Astrocyte of the cerebellum (primary cell): Measurements from ENCODE around the gene TMEM63B.

Source experiments
- DNase-seq: peaks from one replicate; pipeline ENCODE4 v3.0.0-alpha.2; 2011; ENCODE audit warnings: low read depth
- H3K4me3 ChIP-seq: 2 replicates; pipeline ENCODE4 v1.5.1; 2011; ENCODE audit warnings: mild to moderate bottlenecking, low read depth, low read length, moderate library complexity
- CTCF ChIP-seq: IDR thresholded peaks from 2 replicates; pipeline ENCODE4 v1.5.1; 2012; ENCODE audit warnings: low read length, low read depth, moderate library complexity, mild to moderate bottlenecking; ENCODE audit errors: missing control alignments
- in situ Hi-C: cut with HindIII; loops from 2 replicates; pipeline ENCODE4 v1.10.0; 2017; ENCODE audit warnings: low sequenced_read_pairs

Gene TMEM63B

GRCh38 chr6:44082872-44083321 lies 44.5 kb upstream of the TMEM63B start:
- in situ Hi-C loops: no loop called here
- no peak overlapping the region for H3K4me3 ChIP-seq
- no peak for TF ChIP-seq CTCF
- no peak for DNase-seq

DNA sequence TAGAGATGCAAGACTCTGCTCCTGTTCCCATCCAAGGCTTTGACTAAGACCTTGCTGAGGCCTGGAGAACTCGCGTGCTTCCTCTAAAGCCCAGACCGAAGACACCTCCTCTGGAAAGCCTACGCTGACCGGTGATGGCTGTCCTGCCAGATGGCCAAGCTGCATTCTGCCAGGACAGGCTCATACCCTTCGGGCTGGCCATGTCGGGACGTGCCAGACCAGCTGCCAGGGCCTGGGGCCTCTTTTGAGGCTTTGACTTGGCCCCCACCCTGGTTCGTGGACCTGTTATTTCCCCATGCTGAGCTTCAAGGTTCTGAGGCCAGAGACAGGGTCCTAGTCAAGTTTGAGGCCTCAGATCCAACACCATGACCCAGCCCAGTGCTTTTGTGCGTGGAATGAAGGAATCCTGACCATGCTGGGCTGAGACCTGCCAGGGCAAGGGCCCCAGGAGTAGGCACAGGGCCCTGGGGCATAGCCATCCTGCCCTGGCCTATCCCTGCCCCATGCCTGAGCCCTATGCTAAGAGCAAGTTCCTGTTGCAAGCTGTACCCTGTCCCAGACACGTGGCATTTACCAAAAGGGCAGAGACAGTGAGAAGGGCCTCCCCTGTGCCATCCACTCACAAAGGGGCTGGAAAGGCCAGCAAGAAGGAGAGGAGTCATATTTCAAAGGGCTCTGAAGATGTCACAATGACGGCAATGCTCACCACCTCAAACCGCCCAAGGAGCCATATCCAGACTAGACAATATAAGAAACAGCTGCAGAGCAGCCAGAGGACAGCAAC lies 42.9 kb upstream of the TMEM63B start:
- in situ Hi-C loops: no loop called here
- no peak for TF ChIP-seq CTCF
- DNase-seq: no peak
- H3K4me3 ChIP-seq: no peak overlapping the region

DNA sequence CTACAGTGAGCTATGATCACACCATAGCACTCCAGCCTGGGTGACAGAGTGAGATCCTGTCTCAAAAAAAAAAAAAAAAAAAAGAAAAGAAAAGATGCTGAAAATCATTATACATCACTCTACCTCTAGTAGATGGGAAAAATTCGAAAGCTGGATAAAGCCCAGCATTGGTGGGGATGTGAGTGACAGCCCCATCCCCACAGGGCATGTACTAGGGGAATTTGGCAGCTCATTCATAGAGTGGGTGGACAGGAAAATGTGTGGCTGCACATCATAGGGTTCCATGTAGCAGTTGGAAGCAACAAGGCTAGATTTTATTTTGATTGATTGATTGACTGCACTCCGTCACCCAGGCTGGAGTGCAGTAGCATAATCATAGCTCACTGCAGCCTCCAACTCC lies 42.1 kb upstream of the TMEM63B start:
- H3K4me3 ChIP-seq: no peak overlapping the region
- no peak for TF ChIP-seq CTCF
- in situ Hi-C loops: no loop called here
- DNase-seq: no peak

DNA sequence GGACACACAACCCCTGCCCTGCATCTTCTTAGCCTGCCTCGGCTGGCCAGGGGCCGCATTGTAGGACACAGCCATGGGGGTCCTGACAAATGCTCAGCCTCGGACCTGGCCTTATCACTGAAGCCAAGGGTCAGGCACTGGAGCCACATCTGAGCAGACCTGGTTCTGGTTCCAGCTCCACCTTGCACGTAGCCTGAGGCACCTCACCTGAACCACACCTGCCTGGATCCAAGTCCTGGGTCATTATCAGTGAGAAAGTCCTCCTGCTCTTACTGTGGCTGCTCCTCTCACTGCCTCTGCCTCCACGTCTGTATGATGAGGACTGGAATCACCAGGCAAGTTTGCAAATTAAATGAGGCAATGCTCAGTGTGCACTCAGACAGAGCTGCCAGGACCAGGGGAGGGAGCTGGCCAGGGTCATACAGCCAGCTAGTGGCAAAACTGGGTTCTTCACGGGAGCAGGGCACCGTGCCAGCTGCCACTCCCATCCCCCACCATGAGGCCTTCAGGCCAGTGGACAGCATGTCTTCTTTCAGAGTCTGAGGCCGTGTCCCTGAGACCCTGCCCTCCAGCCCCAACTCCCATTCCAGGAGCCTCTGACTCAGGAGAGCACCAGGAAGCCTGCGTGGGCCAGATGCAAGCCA lies 40.3 kb upstream of the TMEM63B start:
- H3K4me3 ChIP-seq: no peak overlapping the region
- no peak for TF ChIP-seq CTCF
- no peak for DNase-seq
- in situ Hi-C loops: no loop called here

DNA sequence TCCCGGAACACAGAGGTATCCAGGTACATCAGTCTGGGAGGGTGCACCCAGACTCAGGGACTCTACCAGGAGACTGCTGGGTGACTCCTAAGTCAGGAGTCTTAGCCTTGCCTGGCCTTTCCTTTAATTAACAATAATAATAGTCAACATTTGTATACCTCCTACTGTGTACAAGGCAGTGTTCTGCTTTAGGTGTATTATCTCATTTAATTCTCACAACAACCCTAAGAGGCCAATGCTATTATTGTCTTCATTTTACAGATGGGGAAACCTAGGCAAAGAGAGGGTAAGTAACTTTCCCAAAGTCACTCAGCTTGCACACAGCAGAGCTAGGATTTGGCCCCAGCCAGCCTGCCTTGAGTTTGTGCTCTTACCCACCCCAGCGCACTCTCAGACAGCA lies 39.7 kb upstream of the TMEM63B start:
- no peak for DNase-seq
- TF ChIP-seq CTCF: no peak
- in situ Hi-C loops: no loop called here
- H3K4me3 ChIP-seq: no peak overlapping the region

DNA sequence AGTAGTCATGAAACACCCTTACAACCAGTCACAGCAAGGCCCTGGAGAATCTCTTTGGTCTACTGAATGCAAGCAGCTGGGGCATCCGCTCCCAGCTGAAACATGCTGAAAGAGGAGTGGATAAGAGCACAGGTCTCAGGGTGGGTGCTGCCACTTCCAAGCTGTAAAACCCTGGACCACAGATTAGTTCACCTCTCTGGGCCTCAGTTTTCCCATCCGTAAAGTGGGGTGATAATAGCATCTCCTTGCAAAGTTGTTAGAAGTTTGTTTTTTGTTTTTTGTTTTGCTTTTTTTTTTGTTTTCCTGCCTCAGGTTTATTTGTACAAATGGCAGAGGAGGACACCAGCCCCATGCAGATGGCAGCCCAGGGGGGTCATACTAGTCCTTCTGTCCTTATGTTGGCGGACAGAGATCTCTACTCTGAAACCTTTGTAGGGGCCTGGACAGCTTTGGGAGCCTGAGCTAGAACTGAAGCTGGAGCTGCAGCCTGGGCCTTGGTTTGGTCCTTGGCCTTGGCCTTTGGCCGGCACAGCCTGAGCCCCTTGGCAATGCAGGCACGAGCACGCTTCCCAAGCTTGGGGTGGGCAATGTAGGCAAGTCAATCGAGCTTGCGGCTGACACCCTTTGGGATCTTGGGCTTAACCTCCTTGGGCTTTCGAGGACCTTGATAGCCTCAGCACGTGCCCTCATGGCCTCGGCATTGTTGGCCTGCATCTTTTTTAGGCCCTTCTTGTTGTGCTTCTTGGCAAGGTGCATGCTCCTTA lies 38.3 kb upstream of the TMEM63B start:
- no peak for DNase-seq
- in situ Hi-C loops: no loop called here
- H3K4me3 ChIP-seq: no peak overlapping the region
- TF ChIP-seq CTCF: no peak
